IMR-90 (cell line): Measurements from ENCODE around the gene HUWE1. TPM values are rescaled to one million over a fixed set of nuclear protein-coding genes. Genes with fewer than 3 reads are reported as not detected.

Experiments
- ATAC-seq: fragments of 200-7000 bp; cut with Tn5 transposase; 2 replicates; pipeline ENCODE4 v1.9.1; 2020; ENCODE audit warnings: low read depth, mild to moderate bottlenecking, moderate library complexity
- BruUV-seq: library from RNA; stranded (reverse); fragments of 400-500 nt; replicated peaks from 2 replicates; lab custom pipeline; 2021; lab: Mats Ljungman, UMichigan
- CTCF ChIA-PET: fragments of 300-600 bp; formaldehyde crosslinking; extraction: SDS; loops from one replicate; lab custom pipeline; 2021; ENCODE audit warnings: antibody characterized with exemption; lab: Yijun Ruan, JAX
- POLR2A ChIA-PET: fragments of 300-600 bp; sonication (Branson Sonifier 250); formaldehyde crosslinking; loops from one replicate; lab custom pipeline; 2022; ENCODE audit warnings: antibody characterized with exemption; ENCODE audit not compliant: unreplicated experiment; lab: Charles Lee
- DNase-seq: peaks from one replicate; pipeline ENCODE4 v3.0.0; 2013
- H2AFZ ChIP-seq: replicated peaks from 2 replicates; pipeline ENCODE3; 2013; ENCODE audit warnings: low read length, mild to moderate bottlenecking; ENCODE audit not compliant: poor library complexity
- H2AK5ac ChIP-seq: 2 replicates; pipeline ENCODE4 v1.6.1; 2013; ENCODE audit warnings: low read depth, low read length, inconsistent platforms
- H2AK9ac ChIP-seq: replicated peaks from 2 replicates; pipeline ENCODE3; 2013; ENCODE audit warnings: mild to moderate bottlenecking, low read depth, low read length, moderate library complexity; ENCODE audit not compliant: poor library complexity
- H2BK120ac ChIP-seq: 2 replicates; pipeline ENCODE4 v1.6.1; 2013; ENCODE audit warnings: low read depth, low read length, inconsistent platforms
- H2BK15ac ChIP-seq: 3 replicates; pipeline ENCODE4 v1.6.1; 2013; ENCODE audit warnings: low read depth, low read length, inconsistent platforms
- H2BK20ac ChIP-seq: 2 replicates; pipeline ENCODE4 v1.6.1; 2013; ENCODE audit warnings: low read depth, mild to moderate bottlenecking, inconsistent platforms, low read length, moderate library complexity
- H2BK5ac ChIP-seq: 2 replicates; pipeline ENCODE4 v1.6.1; 2013; ENCODE audit warnings: mild to moderate bottlenecking, low read depth, low read length, inconsistent platforms; ENCODE audit not compliant: poor library complexity, severe bottlenecking
- H3K14ac ChIP-seq: replicated peaks from 2 replicates; pipeline ENCODE4 v1.6.1; 2013; ENCODE audit warnings: low read depth, low read length, inconsistent platforms
- H3K18ac ChIP-seq: 2 replicates; pipeline ENCODE4 v1.6.1; 2013; ENCODE audit warnings: low read depth, low read length, control low read depth
- H3K23ac ChIP-seq: 2 replicates; pipeline ENCODE4 v1.6.1; 2013; ENCODE audit warnings: low read depth, low read length, inconsistent platforms
- H3K27ac ChIP-seq: 2 replicates; pipeline ENCODE4 v1.5.1; 2013; ENCODE audit warnings: mild to moderate bottlenecking, control low read depth, low read length; ENCODE audit not compliant: insufficient read depth
- H3K27me3 ChIP-seq: 2 replicates; pipeline ENCODE4 v1.6.1; 2013; ENCODE audit warnings: low read length; ENCODE audit not compliant: control insufficient read depth, insufficient read depth
- H3K36me3 ChIP-seq: 2 replicates; pipeline ENCODE4 v1.6.1; 2013; ENCODE audit warnings: low read length, mixed read lengths; ENCODE audit not compliant: control insufficient read depth, insufficient read depth
- H3K4ac ChIP-seq: 2 replicates; pipeline ENCODE4 v1.6.1; 2013; ENCODE audit warnings: low read depth, low read length, inconsistent platforms
- H3K4me1 ChIP-seq: 2 replicates; pipeline ENCODE4 v1.6.1; 2013; ENCODE audit warnings: low read length, mixed read lengths; ENCODE audit not compliant: control insufficient read depth, insufficient read depth
- H3K4me2 ChIP-seq: 2 replicates; pipeline ENCODE4 v1.6.1; 2013; ENCODE audit warnings: low read depth, mild to moderate bottlenecking, control low read depth, low read length, moderate library complexity
- H3K4me3 ChIP-seq: 2 replicates; pipeline ENCODE4 v1.5.1; 2013; ENCODE audit warnings: low read depth, mild to moderate bottlenecking, control low read depth, low read length, moderate library complexity; ENCODE audit not compliant: insufficient read depth
- H3K56ac ChIP-seq: 2 replicates; pipeline ENCODE4 v1.6.1; 2013; ENCODE audit warnings: low read length, inconsistent platforms; ENCODE audit not compliant: insufficient read depth; ENCODE audit errors: extremely low read depth
- H3K79me1 ChIP-seq, 2 experiments: 2 replicates each; pipeline ENCODE4 v1.6.1; 2013; ENCODE audit warnings: low read length in 2 of 2, inconsistent platforms in 1 of 2, low read depth in 1 of 2
- H3K9ac ChIP-seq: 2 replicates; pipeline ENCODE4 v1.6.1; 2013; ENCODE audit warnings: low read depth, low read length, control low read depth
- H3K9me1 ChIP-seq: 2 replicates; pipeline ENCODE4 v1.6.1; 2013; ENCODE audit warnings: low read length, inconsistent platforms; ENCODE audit not compliant: insufficient read depth
- H3K9me3 ChIP-seq: 2 replicates; pipeline ENCODE4 v1.6.1; 2013; ENCODE audit warnings: low read length; ENCODE audit not compliant: control insufficient read depth, insufficient read depth
- H4K20me1 ChIP-seq: 2 replicates; pipeline ENCODE4 v1.6.1; 2013; ENCODE audit warnings: low read length, inconsistent platforms; ENCODE audit not compliant: insufficient read depth
- H4K5ac ChIP-seq: 2 replicates; pipeline ENCODE4 v1.6.1; 2013; ENCODE audit warnings: mild to moderate bottlenecking, low read depth, low read length, control low read depth
- H4K8ac ChIP-seq, 2 experiments: 2 replicates each; pipeline ENCODE4 v1.6.1; 2013; ENCODE audit warnings: low read depth in 2 of 2, low read length in 2 of 2, control low read depth in 1 of 2, inconsistent platforms in 1 of 2
- H4K91ac ChIP-seq: 2 replicates; pipeline ENCODE4 v1.6.1; 2013; ENCODE audit warnings: low read depth, low read length, inconsistent platforms; ENCODE audit not compliant: insufficient read depth
- BHLHE40 ChIP-seq: fragments of 150-350 bp; IDR thresholded peaks from 2 replicates; pipeline ENCODE4 v1.6.1; 2016; ENCODE audit warnings: mild to moderate bottlenecking, low read depth, low read length
- CEBPB ChIP-seq: IDR thresholded peaks from 2 replicates; pipeline ENCODE4 v1.6.1; 2012; ENCODE audit warnings: low read depth, low read length, improper control_type of control experiment
- CHD1 ChIP-seq: IDR thresholded peaks from 2 replicates; pipeline ENCODE4 v1.6.1; 2012; ENCODE audit warnings: low read depth, low read length, improper control_type of control experiment
- CTCF ChIP-seq: conservative IDR thresholded peaks from 2 replicates; pipeline ENCODE4 v1.5.1; 2012; ENCODE audit warnings: mild to moderate bottlenecking, low read depth, low read length, improper control_type of control experiment
- ELK1 ChIP-seq: fragments of 150-350 bp; IDR thresholded peaks from 2 replicates; pipeline ENCODE4 v1.6.1; 2016; ENCODE audit warnings: low read depth, mild to moderate bottlenecking, low read length, moderate library complexity, borderline replicate concordance
- FOS ChIP-seq: fragments of 150-350 bp; IDR thresholded peaks from 2 replicates; pipeline ENCODE4 v1.6.1; 2016; ENCODE audit warnings: low read depth, low read length
- MAFK ChIP-seq: IDR thresholded peaks from 2 replicates; pipeline ENCODE4 v1.6.1; 2012; ENCODE audit warnings: low read depth, low read length, improper control_type of control experiment
- MAZ ChIP-seq: IDR thresholded peaks from 2 replicates; pipeline ENCODE4 v1.6.1; 2012; ENCODE audit warnings: low read depth, mild to moderate bottlenecking, low read length, improper control_type of control experiment, moderate library complexity, borderline replicate concordance
- MXI1 ChIP-seq: IDR thresholded peaks from 2 replicates; pipeline ENCODE4 v1.6.1; 2012; ENCODE audit warnings: low read depth, mild to moderate bottlenecking, low read length, moderate library complexity, borderline replicate concordance
- NFE2L2 ChIP-seq: fragments of 150-350 bp; IDR thresholded peaks from 2 replicates; pipeline ENCODE4 v1.6.1; 2016; ENCODE audit warnings: low read depth, mild to moderate bottlenecking, low read length
- POLR2A ChIP-seq: IDR thresholded peaks from 2 replicates; pipeline ENCODE4 v1.6.1; 2012; ENCODE audit warnings: mild to moderate bottlenecking, low read depth, low read length
- RAD21 ChIP-seq: IDR thresholded peaks from 2 replicates; pipeline ENCODE4 v1.6.1; 2012; ENCODE audit warnings: low read length, improper control_type of control experiment
- RCOR1 ChIP-seq: IDR thresholded peaks from 2 replicates; pipeline ENCODE4 v1.6.1; 2012; ENCODE audit warnings: mild to moderate bottlenecking, low read length, improper control_type of control experiment; ENCODE audit not compliant: insufficient replicate concordance
- RFX5 ChIP-seq: IDR thresholded peaks from 2 replicates; pipeline ENCODE4 v1.8.0; 2012; ENCODE audit warnings: low read depth, mild to moderate bottlenecking, low read length, moderate library complexity
- SMC3 ChIP-seq: fragments of 150-350 bp; IDR thresholded peaks from 2 replicates; pipeline ENCODE4 v1.6.1; 2016; ENCODE audit warnings: low read depth, mild to moderate bottlenecking, antibody characterized with exemption, low read length, moderate library complexity
- USF2 ChIP-seq: fragments of 150-350 bp; IDR thresholded peaks from 2 replicates; pipeline ENCODE4 v1.6.1; 2017; ENCODE audit warnings: mild to moderate bottlenecking, antibody characterized with exemption, low read length, low read depth
- WGBS, 2 experiments: methylation state at CpG; one replicate each; pipeline versions ENCODE4 v1.1.5 to v1.1.7; 2013; ENCODE audit warnings: missing lambda C conversion rate in 2 of 2; ENCODE audit not compliant: insufficient read length in 1 of 2; ENCODE audit errors: extremely low coverage in 2 of 2; 5-methylcytosine and 5-hydroxymethylcytosine counted together
- dilution Hi-C: fragments of 300-500 bp; cut with HindIII; formaldehyde crosslinking; loops from one replicate; pipeline ENCODE4 v1.14.3; 2018; ENCODE audit warnings: low sequenced_read_pairs; ENCODE audit not compliant: unreplicated experiment
- in situ Hi-C: fragments of 300-500 bp; cut with MboI; formaldehyde crosslinking; loops from 3 replicates; pipeline ENCODE4 v1.14.3; 2019; ENCODE audit warnings: low sequenced_read_pairs, inconsistent platforms, mixed read lengths
- intact Hi-C: fragments of 100-400 bp; cut with micrococcal nuclease; formaldehyde crosslinking; loops from 2 replicates; pipeline ENCODE4 v1.10.0; 2022
- polyA plus RNA-seq, 3 experiments: library from polyadenylated mRNA; depleted of rRNA; stranded (reverse); fragments of >200 nt; gene quantifications; 2 replicates each; pipeline ENCODE4 v1.2.3, GENCODE V29; 2012; ENCODE audit warnings: low replicate concordance in 1 of 3
- total RNA-seq: library from RNA; depleted of rRNA; stranded (reverse); fragments of >200 nt; gene quantifications from 2 replicates; pipeline ENCODE4 v1.2.3, GENCODE V29; 2012

The HUWE1 gene
- total and polyA plus RNA-seq, 2 of the 4 experiments (the other 2 are of a cell fraction), result 47.6 to 57.7 TPM

- H4K91ac ChIP-seq, result no peak overlapping the region
- no peaks in the 10 kb centered on the region for H3K9me3 ChIP-seq
- H3K56ac ChIP-seq, result no peak overlapping the region
- ChIA-PET CTCF (no interaction called here), POLR2A (no interaction called here)
- H2BK5ac ChIP-seq, result no peak overlapping the region
- H2BK120ac ChIP-seq, result no peak overlapping the region
- no peak for ATAC-seq
- no peaks in the 10 kb centered on the region; the same call in 1 of the 2 replicates for H3K27me3 ChIP-seq
- H3K9me1 ChIP-seq, result no peaks in the 10 kb centered on the region
- H3K4me1 ChIP-seq, result no peaks in the 10 kb centered on the region
- in situ Hi-C loops (no loop called here), intact Hi-C loops (no loop called here), dilution Hi-C loops (no loop called here)
- H3K79me1 ChIP-seq, result peaks cover 7 to 8% of the 10 kb centered on the region in 2 experiments; a peak in 3 of 4 replicates
- no peak overlapping the region for H4K5ac ChIP-seq
- H2AK5ac ChIP-seq, result no peak overlapping the region
- no CpG with 5 or more reads among the region's 4 CpGs for WGBS, 2 experiments
- no peak overlapping the region for H3K14ac ChIP-seq
- H2BK15ac ChIP-seq, result no peak overlapping the region
- H3K18ac ChIP-seq, result no peak overlapping the region
- no peak overlapping the region for H3K4me3 ChIP-seq
- no peak overlapping the region for H2AFZ ChIP-seq
- H3K9ac ChIP-seq, result no peak overlapping the region
- H3K4me2 ChIP-seq, result no peak overlapping the region
- TF ChIP-seq FOS (no peak), MAFK (no peak), POLR2A (no peak), RAD21 (no peak), CHD1 (no peak), CTCF (no peak), CEBPB (no peak), ELK1 (no peak), RFX5 (no peak), USF2 (no peak), MAZ (no peak), RCOR1 (no peak), SMC3 (no peak), BHLHE40 (no peak), NFE2L2 (no peak), MXI1 (no peak)
- peaks cover 22% of the 10 kb centered on the region for H3K36me3 ChIP-seq
- no TSS peak for BruUV-seq
- no peak overlapping the region for H3K23ac ChIP-seq
- no peak overlapping the region for H3K27ac ChIP-seq
- no peak for DNase-seq
- no peak overlapping the region for H2AK9ac ChIP-seq
- no peak overlapping the region for H3K4ac ChIP-seq
- no peak overlapping the region for H2BK20ac ChIP-seq
- peaks cover 5% of the 10 kb centered on the region; the same call in 1 of the 2 replicates for H4K20me1 ChIP-seq
- H4K8ac ChIP-seq, result no peak overlapping the region
Observed at GRCh38 chrX:53621418-53621986, 65.0 kb downstream of the HUWE1 start.
